Adrenal gland (tissue), 12 donors: Measurements from ENCODE around the gene TMIGD1. TPM values are rescaled to one million over a fixed set of nuclear protein-coding genes. Genes with fewer than 3 reads are reported as not detected.

Experiments
- DNase-seq, 7 donors: peaks; one replicate each; pipeline ENCODE4 v3.0.0-alpha.2; 2019 to 2020
- H3K27ac ChIP-seq, 5 donors: fragments of 200-600 bp; sonication (generic) in 4 of 5; 1 replicate in 3 of 5; 2 replicates in 2 of 5; pipeline versions ENCODE4 v1.5.1 to v1.8.0; 2016 to 2020; ENCODE audit warnings: mild to moderate bottlenecking in 1 of 5
- H3K27me3 ChIP-seq: fragments of 200-600 bp; 2 replicates; pipeline ENCODE4 v1.8.0; 2021
- H3K36me3 ChIP-seq, 2 donors: fragments of 200-600 bp; replicated peaks in 1 of 2; 1 replicate in 1 of 2; 2 replicates in 1 of 2; pipeline versions ENCODE4 v1.5.1 to v1.8.0; 2018 to 2022
- H3K4me1 ChIP-seq, 2 donors: fragments of 200-600 bp; replicated peaks in 1 of 2; 1 replicate in 1 of 2; 2 replicates in 1 of 2; pipeline versions ENCODE4 v1.5.1 to v1.8.0; 2018 to 2021
- H3K4me3 ChIP-seq, 4 donors: fragments of 200-600 bp; sonication (generic) in 3 of 4; one replicate each; pipeline ENCODE4 v1.5.1; 2016 to 2018
- H3K9me3 ChIP-seq, 3 donors: fragments of 200-600 bp; sonication (generic) in 1 of 3; replicated peaks in 1 of 3; 1 replicate in 2 of 3; 2 replicates in 1 of 3; pipeline versions ENCODE4 v1.5.1 to v1.8.0; 2016 to 2021
- CTCF ChIP-seq, 6 experiments: fragments of 450-650 bp in 4 of 6; fragments of 200-600 bp in 2 of 6; sonication (generic) in 1 of 6; IDR thresholded peaks; 1 replicate in 5 of 6; 2 replicates in 1 of 6; pipeline versions ENCODE4 v1.5.1 to v1.8.0; 2016 to 2021; ENCODE audit warnings: antibody characterized with exemption in 6 of 6, mild to moderate bottlenecking in 2 of 6, moderate library complexity in 1 of 6
- POLR2A ChIP-seq, 2 donors: fragments of 450-650 bp; IDR thresholded peaks; one replicate each; pipeline ENCODE4 v1.6.1; 2017; ENCODE audit warnings: antibody characterized with exemption in 2 of 2, mild to moderate bottlenecking in 2 of 2, moderate library complexity in 1 of 2
- WGBS, 4 donors: extraction: QIAGEN DNeasy Blood & Tissue Kit in 2 of 4; methylation state at CpG; one replicate each; pipeline versions ENCODE4 v1.1.5 to v1.1.7; 2013 to 2017; 5-methylcytosine and 5-hydroxymethylcytosine counted together
- intact Hi-C, 2 donors: fragments of 100-400 bp; cut with DNase I; formaldehyde crosslinking; loops; one replicate each; pipeline versions ENCODE4 v1.14.1 to v1.15.0; 2022 to 2023
- polyA plus RNA-seq, 3 donors: library from polyadenylated mRNA; stranded (reverse); fragments of 200-250 nt in 2 of 3; fragments of 350-450 nt in 1 of 3; fragmentation: Illumina TruSeq in 1 of 3; extraction: RNeasy Lipid Tissue Mini Kit (QIAGEN cat#74804) in 1 of 3; gene quantifications; one replicate each; pipeline ENCODE4 v1.2.3, GENCODE V29; 2013 to 2014
- total RNA-seq, 9 donors: library from RNA; depleted of rRNA in 4 of 9; stranded (reverse); fragments of >200 nt in 4 of 9; fragments of 120-200 nt in 1 of 9; fragmentation: NEBNext Ultra II Directional in 1 of 9; extraction: Animal tissue kit (Norgen Biotek cat#: 25700) in 1 of 9; gene quantifications; one replicate each; pipeline versions ENCODE4 v1.1.0 to v1.2.4, GENCODE V29; 2013 to 2023
- donor health status: healthy with polysubstance abuse.
- donor health status: Bipolar disorder and iron deficiency.
- donor health status: DM: yes; HTN: yes; CAD: no.
- donor health status: DM: no; HTN: no; CAD: no.
- donor health status: DM: no; HTN: no; CAD: no.
- donor health status: DM: yes; HTN: yes; CAD: no.

TMIGD1 gene
- total and polyA plus RNA-seq, 12 donors = not detected

- no peak for TF ChIP-seq CTCF (IDR thresholded peaks at IDR 0.05)
- TF ChIP-seq POLR2A (IDR thresholded peaks at IDR 0.05) = peak; percentile 58 to 76
- Histone ChIP-seq H3K36me3 (peaks cover 0 to 22% of the 10 kb centered on the region in 2 donors), H3K27me3 (no peaks in the 10 kb centered on the region), H3K9me3 (no peaks in the 10 kb centered on the region), H3K27ac (peak within 1 kb of the TSS in 4 of 5 donors; percentile 14 to 71 (median 59)), H3K4me3 (peak within 1 kb of the TSS; percentile 62 to 93 (median 76)), H3K4me1 (peaks cover 0 to 20% of the 10 kb centered on the region in 2 donors)
- WGBS, 4 donors = 0 to 1% (median 0%) methylated on average over 5 to 88 of the region's 89 CpGs
- peak; percentile 70 to 84 (median 77) for DNase-seq
- intact Hi-C loops = no loop called here
Observed at GRCh38 chr17:30291543-30292285, 42.1 kb downstream of the TMIGD1 start, which contains the start of gene BLMH. Gene BLMH (minus strand): TSS chr17:30291944. CDS start chr17:30291819, 125 bp downstream.

GRCh38 chr17:30290696-30291542 is 42.9 kb downstream of the TMIGD1 start:
- TF ChIP-seq CTCF (IDR thresholded peaks at IDR 0.05) = no peak
- Histone ChIP-seq H3K9me3 (no peaks in the 10 kb centered on the region), H3K27me3 (no peaks in the 10 kb centered on the region), H3K36me3 (peaks cover 0 to 30% of the 10 kb centered on the region in 2 donors), H3K4me1 (peaks cover 0 to 20% of the 10 kb centered on the region in 2 donors), H3K4me3 (peak overlapping the region; percentile 62 to 93 (median 76)), H3K27ac (peak overlapping the region in 3 of 5 donors; percentile 29 to 71 (median 64))
- intact Hi-C loops = no loop called here
- DNase-seq = peak in 6 of 7 donors; percentile 25 to 62 (median 30)
- 6 to 7% (median 7%) methylated on average over 17 to 22 of the region's 22 CpGs for WGBS, 4 donors

GRCh38 chr17:30290077-30290476 is 43.8 kb downstream of the TMIGD1 start:
- Histone ChIP-seq H3K9me3 (no peaks in the 10 kb centered on the region), H3K4me3 (peak overlapping the region in 1 of 4 donors; percentile 88), H3K27ac (no peak overlapping the region), H3K36me3 (peaks cover 0 to 37% of the 10 kb centered on the region in 2 donors), H3K4me1 (peaks cover 0 to 20% of the 10 kb centered on the region in 2 donors), H3K27me3 (no peaks in the 10 kb centered on the region)
- intact Hi-C loops = no loop called here
- TF ChIP-seq POLR2A (IDR thresholded peaks at IDR 0.05) (no peak), CTCF (IDR thresholded peaks at IDR 0.05) (no peak)
- WGBS, 4 donors = 85 to 91% (median 86%) methylated on average over 2 of the region's 2 CpGs
- DNase-seq = no peak

GRCh38 chr17:30279156-30279555 is 54.7 kb downstream of the TMIGD1 start:
- no peak for DNase-seq
- Histone ChIP-seq H3K27ac (no peak overlapping the region), H3K4me1 (peaks cover 0 to 5% of the 10 kb centered on the region in 2 donors), H3K36me3 (peaks cover 0 to 39% of the 10 kb centered on the region in 2 donors), H3K9me3 (no peaks in the 10 kb centered on the region), H3K27me3 (no peaks in the 10 kb centered on the region), H3K4me3 (no peak overlapping the region)
- TF ChIP-seq CTCF (IDR thresholded peaks at IDR 0.05) (no peak), POLR2A (IDR thresholded peaks at IDR 0.05) (no peak)
- intact Hi-C loops = loop anchor here in 1 of 2 donors (5.0 kb wide), 1 partner anchor 157 kb away; no protein-coding TSS in a partner anchor
